ENCODE measurements around the gene CWC27. TPM values are rescaled to one million over a fixed set of nuclear protein-coding genes. Genes with fewer than 3 reads are reported as not detected.

Gene CWC27
- polyA plus RNA-seq, 1 of the 3 experiments (the other 2 are of a cell fraction): 6.6 TPM

- ChIA-PET POLR2A (no interaction called here), CTCF (no interaction called here)
- H3K4me2 ChIP-seq: no peak overlapping the region
- H3K27me3 ChIP-seq (ENCODE audit: insufficient read depth): no peaks in the 10 kb centered on the region
- H3F3A ChIP-seq (replicated peaks; ENCODE audit: insufficient read depth): peaks cover 6% of the 10 kb centered on the region
- peaks cover 18 to 23% of the 10 kb centered on the region in 2 experiments; a peak in 3 of 4 replicates for H3K4me1 ChIP-seq (ENCODE audit: control insufficient read depth in 1 of 2, insufficient read depth in 2 of 2, low read depth in 1 of 2, low read length in 1 of 2)
- H4K20me1 ChIP-seq (ENCODE audit: insufficient read depth): no peaks in the 10 kb centered on the region
- H2AFZ ChIP-seq (ENCODE audit: low read depth): no peak overlapping the region
- H3K9me2 ChIP-seq: no peaks in the 10 kb centered on the region
- H3K79me2 ChIP-seq (ENCODE audit: insufficient read depth): no peaks in the 10 kb centered on the region
- DNase-seq: no peak
- H3K36me3 ChIP-seq (replicated peaks in 1 of 2; ENCODE audit: control insufficient read depth in 1 of 2, insufficient read depth in 2 of 2, low read length in 1 of 2): no peaks in the 10 kb centered on the region
- H3K9me3 ChIP-seq: no peaks in the 10 kb centered on the region
- TF ChIP-seq, protein P1, sequence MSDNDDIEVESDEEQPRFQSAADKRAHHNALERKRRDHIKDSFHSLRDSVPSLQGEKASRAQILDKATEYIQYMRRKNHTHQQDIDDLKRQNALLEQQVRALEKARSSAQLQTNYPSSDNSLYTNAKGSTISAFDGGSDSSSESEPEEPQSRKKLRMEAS (IDR thresholded peaks at IDR 0.05; ENCODE audit: low read depth): no peak
- TF ChIP-seq EP300 (IDR thresholded peaks at IDR 0.05; ENCODE audit: borderline replicate concordance in 1 of 2, low read depth in 1 of 2, low read length in 1 of 2) (no peak), GABPA (IDR thresholded peaks at IDR 0.05; ENCODE audit: low read depth) (no peak), POLR2AphosphoS5 (IDR thresholded peaks at IDR 0.05; ENCODE audit: low read depth, low read length) (0 out of 2 replicates have a peak, but pooled peaks have one; percentile 19), MEF2A (IDR thresholded peaks at IDR 0.05; ENCODE audit: borderline replicate concordance, low read depth) (no peak), JUND (IDR thresholded peaks at IDR 0.05) (peak; percentile 35; the same call in 1 of the 2 replicates), TCF12 (IDR thresholded peaks at IDR 0.05) (no peak), FOSL2 (IDR thresholded peaks at IDR 0.05; ENCODE audit: borderline replicate concordance, low read depth) (peak; percentile 30; the same call in 1 of the 2 replicates), FOXM1 (IDR thresholded peaks at IDR 0.05; ENCODE audit: low read depth) (no peak), IRF3 (IDR thresholded peaks at IDR 0.05; ENCODE audit: low read depth, low read length) (no peak), TAF1 (IDR thresholded peaks at IDR 0.05; ENCODE audit: borderline replicate concordance, low read depth, low read length) (no peak), GATA2 (CRISPR knock-in tag; IDR thresholded peaks at IDR 0.05) (no peak), YY1 (IDR thresholded peaks at IDR 0.05; ENCODE audit: low read depth) (no peak), EZH2phosphoT487 (IDR thresholded peaks at IDR 0.05; ENCODE audit: borderline replicate concordance, low read depth) (no peak), SIN3A (IDR thresholded peaks at IDR 0.05; ENCODE audit: borderline replicate concordance, low read depth, low read length) (no peak), FOXJ3 (CRISPR knock-in tag; IDR thresholded peaks at IDR 0.05) (no peak), MXI1 (IDR thresholded peaks at IDR 0.05; ENCODE audit: low read depth, low read length) (no peak), TEAD4 (IDR thresholded peaks at IDR 0.05; ENCODE audit: borderline replicate concordance, insufficient read depth) (no peak)
- TF ChIP-seq, protein P2, sequence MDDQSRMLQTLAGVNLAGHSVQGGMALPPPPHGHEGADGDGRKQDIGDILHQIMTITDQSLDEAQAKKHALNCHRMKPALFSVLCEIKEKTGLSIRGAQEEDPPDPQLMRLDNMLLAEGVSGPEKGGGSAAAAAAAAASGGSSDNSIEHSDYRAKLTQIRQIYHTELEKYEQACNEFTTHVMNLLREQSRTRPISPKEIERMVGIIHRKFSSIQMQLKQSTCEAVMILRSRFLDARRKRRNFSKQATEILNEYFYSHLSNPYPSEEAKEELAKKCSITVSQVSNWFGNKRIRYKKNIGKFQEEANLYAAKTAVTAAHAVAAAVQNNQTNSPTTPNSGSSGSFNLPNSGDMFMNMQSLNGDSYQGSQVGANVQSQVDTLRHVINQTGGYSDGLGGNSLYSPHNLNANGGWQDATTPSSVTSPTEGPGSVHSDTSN (IDR thresholded peaks at IDR 0.05): 0 out of 2 replicates have a peak, but pooled peaks have one; percentile 14
- no peak overlapping the region; a peak in 1 of 4 replicates for H3K27ac ChIP-seq (ENCODE audit: low read depth in 2 of 2, low read length in 1 of 2)
- H3K4me3 ChIP-seq (ENCODE audit: low read depth in 2 of 2, low read length in 1 of 2): no peak overlapping the region
- no peak overlapping the region for H3K9ac ChIP-seq
Observed at GRCh38 chr5:65017636-65018035, 248.9 kb downstream of the CWC27 start.

All from SK-N-SH (cell line).